Suppressor macrophage (primary cell): ENCODE measurements around the gene ARSD.
"Not testable (repeated sequence)": the region's sequence is repeated elsewhere in the genome, so short reads cannot be mapped to it uniquely, and the experiment has no call there.

ENCODE experiments used
- DNase-seq, 4 experiments: peaks; one replicate each; pipeline ENCODE4 v3.0.0-alpha.2; 2020 to 2022

ARSD gene

GRCh38 chrX:2933125-2933900, 4.2 kb upstream of the ARSD start:
- peak in 3 of 4 experiments; percentile 1 to 31 (median 21) for DNase-seq

GRCh38 chrX:2931612-2932011, 2.5 kb upstream of the ARSD start:
- no peak for DNase-seq

GRCh38 chrX:2931155-2931554, 2.0 kb upstream of the ARSD start:
- DNase-seq: no peak

GRCh38 chrX:2928191-2928582, 952 bp downstream of the ARSD start:
- DNase-seq: peak; percentile 55 to 84 (median 70)

GRCh38 chrX:2926664-2927275, 2.4 kb downstream of the ARSD start:
- DNase-seq: no peak

- not testable (repeated sequence) for DNase-seq
Measured at GRCh38 chrX:2926255-2926654, 2.9 kb downstream of the ARSD start.

- no peak for DNase-seq
Measured at GRCh38 chrX:2924151-2924550, 5.0 kb downstream of the ARSD start.

GRCh38 chrX:2921750-2922149, 7.4 kb downstream of the ARSD start:
- DNase-seq: no peak

GRCh38 chrX:2921193-2921592, 7.9 kb downstream of the ARSD start:
- DNase-seq: no peak

- DNase-seq: no peak
Measured at GRCh38 chrX:2917767-2918166, 11.4 kb downstream of the ARSD start.

- DNase-seq: no peak
Measured at GRCh38 chrX:2913118-2913517, 16.0 kb downstream of the ARSD start.

GRCh38 chrX:2910109-2910508, 19.0 kb downstream of the ARSD start:
- DNase-seq: no peak

GRCh38 chrX:2908125-2908685, 20.9 kb downstream of the ARSD start:
- DNase-seq: no peak

GRCh38 chrX:2907295-2907694, 21.8 kb downstream of the ARSD start:
- DNase-seq: no peak

GRCh38 chrX:2903366-2903765, 25.8 kb downstream of the ARSD start:
- DNase-seq: no peak

- no peak for DNase-seq
Measured at GRCh38 chrX:2902841-2903240, 26.3 kb downstream of the ARSD start.

- DNase-seq: peak in 3 of 4 experiments; percentile 31 to 61 (median 53)
Measured at GRCh38 chrX:2901367-2902036, 27.6 kb downstream of the ARSD start.

- no peak for DNase-seq
Measured at GRCh38 chrX:2898846-2899512, 30.2 kb downstream of the ARSD start.

- peak; percentile 12 to 48 (median 40) for DNase-seq
Measured at GRCh38 chrX:2897690-2898623, 31.2 kb downstream of the ARSD start.

- DNase-seq: no peak
Measured at GRCh38 chrX:2897311-2897689, 31.8 kb downstream of the ARSD start.

GRCh38 chrX:2894885-2895292, 34.2 kb downstream of the ARSD start:
- DNase-seq: peak; percentile 13 to 57 (median 46)

- DNase-seq: no peak
Measured at GRCh38 chrX:2892816-2893215, 36.3 kb downstream of the ARSD start.
